ENCODE measurements around the gene TIAM2. TPM values are rescaled to one million over a fixed set of nuclear protein-coding genes. Genes with fewer than 3 reads are reported as not detected.

Gene TIAM2
- total and polyA plus RNA-seq, 2 experiments from 2014 or later: 14.2 to 24.4 TPM

- Mint-ChIP-seq H3K4me3 (no peak overlapping the region), H3K9me3 (peaks cover 12% of the 10 kb centered on the region)
Observed at GRCh38 chr6:155038527-155038926, 43.4 kb downstream of the TIAM2 start.

GRCh38 chr6:155039618-155040017, 44.5 kb downstream of the TIAM2 start:
- H3K27me3 Mint-ChIP-seq (ENCODE audit: insufficient read depth, low read depth, poor library complexity): peaks cover 7% of the 10 kb centered on the region
- DNase-seq (ENCODE audit: low spot score) (no peak), ATAC-seq (no peak)
- Histone ChIP-seq H4K20me1 (replicated peaks; ENCODE audit: insufficient read depth) (no peaks in the 10 kb centered on the region), H3F3A (replicated peaks; ENCODE audit: low read depth) (0 out of 2 replicates have a peak, but pooled peaks cover 3% of the 10 kb centered on the region), H2AFZ (no peak overlapping the region), H3K27ac (ENCODE audit: low read depth) (peak overlapping the region; percentile 3; the same call in 1 of the 2 replicates), H3K27me3 (ENCODE audit: insufficient read depth) (no peaks in the 10 kb centered on the region), H3K79me2 (replicated peaks; ENCODE audit: insufficient read depth) (peaks cover 14% of the 10 kb centered on the region; the same call in 1 of the 2 replicates), H3K4me3 (no peak overlapping the region), H3K36me3 (ENCODE audit: insufficient read depth) (no peaks in the 10 kb centered on the region), H3K9me2 (ENCODE audit: insufficient read depth) (no peaks in the 10 kb centered on the region), H3K4me2 (peak overlapping the region; percentile 27; the same call in 1 of the 2 replicates), H3K4me1 (ENCODE audit: insufficient read depth) (peaks cover 37% of the 10 kb centered on the region)
- no peak overlapping the region for H3K4me3 Mint-ChIP-seq
- H3K4me1 Mint-ChIP-seq: peaks cover 50% of the 10 kb centered on the region
- no peak for TF ChIP-seq REST (IDR thresholded peaks at IDR 0.05; ENCODE audit: unreplicated experiment)
- no peak overlapping the region for H3K27ac Mint-ChIP-seq
- peaks cover 4% of the 10 kb centered on the region for H3K9me3 Mint-ChIP-seq
- peaks cover under 1% of the 10 kb centered on the region for H3K36me3 Mint-ChIP-seq (ENCODE audit: low read depth)

More at GRCh38 chr6:155038527-155038926, 43.4 kb downstream of the TIAM2 start:
- Histone ChIP-seq H4K20me1 (replicated peaks; ENCODE audit: insufficient read depth) (no peaks in the 10 kb centered on the region), H3K79me2 (replicated peaks; ENCODE audit: insufficient read depth) (peaks cover 14% of the 10 kb centered on the region; the same call in 1 of the 2 replicates), H2AFZ (no peak overlapping the region), H3K4me3 (no peak overlapping the region), H3K36me3 (ENCODE audit: insufficient read depth) (no peaks in the 10 kb centered on the region), H3K4me1 (ENCODE audit: insufficient read depth) (peaks cover 37% of the 10 kb centered on the region), H3K4me2 (no peak overlapping the region), H3K27me3 (ENCODE audit: insufficient read depth) (no peaks in the 10 kb centered on the region), H3K27ac (ENCODE audit: low read depth) (0 out of 2 replicates have a peak overlapping the region, but pooled peaks have one; percentile 50), H3K9me2 (ENCODE audit: insufficient read depth) (no peaks in the 10 kb centered on the region), H3F3A (replicated peaks; ENCODE audit: low read depth) (0 out of 2 replicates have a peak, but pooled peaks cover 3% of the 10 kb centered on the region)
- no peak for TF ChIP-seq ETS1 (IDR thresholded peaks at IDR 0.05)
- no peak for TF ChIP-seq CREB1 (CRISPR knock-in tag; IDR thresholded peaks at IDR 0.05; ENCODE audit: low read depth)
- TF ChIP-seq POLR2AphosphoS5 (IDR thresholded peaks at IDR 0.05; ENCODE audit: low read depth): no peak
- DNase-seq (ENCODE audit: low spot score): no peak
- H3K27me3 Mint-ChIP-seq (ENCODE audit: insufficient read depth, low read depth, poor library complexity): peaks cover 7% of the 10 kb centered on the region
- peaks cover 50% of the 10 kb centered on the region for H3K4me1 Mint-ChIP-seq
- no peak for ATAC-seq
- H3K27ac Mint-ChIP-seq: no peak overlapping the region
- H3K36me3 Mint-ChIP-seq (ENCODE audit: low read depth): peaks cover 8% of the 10 kb centered on the region

- H3F3A ChIP-seq (replicated peaks; ENCODE audit: low read depth): 0 out of 2 replicates have a peak, but pooled peaks cover 3% of the 10 kb centered on the region
- Mint-ChIP-seq H3K9me3 (peaks cover 2% of the 10 kb centered on the region; the same call in 1 of the 3 replicates), H3K36me3 (ENCODE audit: low read depth) (no peaks in the 10 kb centered on the region), H3K27me3 (ENCODE audit: insufficient read depth, low read depth, poor library complexity) (peaks cover 7% of the 10 kb centered on the region), H3K4me3 (no peak overlapping the region), H3K27ac (0 out of 2 replicates have a peak overlapping the region, but pooled peaks have one; percentile 50), H3K4me1 (peaks cover 50% of the 10 kb centered on the region)
- ATAC-seq: peak; percentile 34
- H3K4me2 ChIP-seq: peak overlapping the region; percentile 27; the same call in 1 of the 2 replicates
- no peaks in the 10 kb centered on the region for H3K36me3 ChIP-seq (ENCODE audit: insufficient read depth)
- no peaks in the 10 kb centered on the region for H3K9me2 ChIP-seq (ENCODE audit: insufficient read depth)
- H2AFZ ChIP-seq: no peak overlapping the region
- H3K27ac ChIP-seq (ENCODE audit: low read depth): peak overlapping the region; percentile 3; the same call in 1 of the 2 replicates
- peak; percentile 57 for DNase-seq (ENCODE audit: low spot score)
- no peaks in the 10 kb centered on the region for H4K20me1 ChIP-seq (replicated peaks; ENCODE audit: insufficient read depth)
- peaks cover 37% of the 10 kb centered on the region for H3K4me1 ChIP-seq (ENCODE audit: insufficient read depth)
- H3K4me3 ChIP-seq: no peak overlapping the region
- peaks cover 10% of the 10 kb centered on the region; the same call in 1 of the 2 replicates for H3K79me2 ChIP-seq (replicated peaks; ENCODE audit: insufficient read depth)
- no peaks in the 10 kb centered on the region for H3K27me3 ChIP-seq (ENCODE audit: insufficient read depth)
- TF ChIP-seq EZH2phosphoT487 (IDR thresholded peaks at IDR 0.05; ENCODE audit: unreplicated experiment) (no peak), STAT1 (IDR thresholded peaks at IDR 0.05; ENCODE audit: unreplicated experiment) (no peak)
Observed at GRCh38 chr6:155040154-155040553, 45.0 kb downstream of the TIAM2 start.
